RPMI7951 (cell line): ENCODE data around the gene KIF12. TPM values are rescaled to one million over a fixed set of nuclear protein-coding genes. Genes with fewer than 3 reads are reported as not detected.

Experiments
- DNase-seq: peaks from one replicate; pipeline ENCODE4 v3.0.0-alpha.2; 2012; ENCODE audit warnings: low read depth
- total RNA-seq: library from RNA; depleted of rRNA; stranded (reverse); fragments of >200 nt; shearing (Covaris generic); gene quantifications from 2 replicates; pipeline ENCODE4 v1.2.3, GENCODE V29; 2014

KIF12 gene
- total RNA-seq, 1 experiment from 2014 or later, result 0.36 TPM

- no peak for DNase-seq
Observed at GRCh38 chr9:114065304-114065703, 33.8 kb downstream of the KIF12 start.

DNA sequence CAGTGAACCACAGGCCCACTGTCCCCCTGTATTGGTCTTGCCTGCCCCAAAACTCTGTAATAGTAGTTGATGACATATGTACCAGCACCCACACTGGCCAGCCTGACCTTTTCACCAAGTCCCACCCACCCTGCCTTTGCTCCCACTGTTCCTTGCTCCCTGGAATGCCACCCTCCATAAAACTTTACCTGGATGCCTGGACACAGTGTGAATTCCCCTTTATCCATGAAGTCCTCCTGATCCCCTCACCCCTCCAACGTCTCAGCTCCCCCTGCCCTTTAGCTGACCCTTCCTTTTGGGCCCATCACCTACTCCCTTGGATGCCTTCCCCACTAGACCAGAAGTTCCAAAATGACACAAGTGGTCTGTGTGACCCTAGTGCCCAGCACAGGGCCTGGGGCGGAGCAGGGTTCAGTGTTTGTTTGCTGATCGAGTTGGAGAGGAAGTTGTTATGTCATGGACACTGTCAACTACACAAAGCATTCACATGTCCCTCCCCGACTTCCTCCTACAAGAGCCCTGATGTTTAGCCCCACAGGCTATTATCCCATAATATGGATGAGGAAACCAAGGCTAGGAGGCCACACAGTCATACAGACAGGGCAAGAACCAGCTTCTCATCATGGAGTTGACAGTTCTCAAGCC lies 37.1 kb downstream of the KIF12 start:
- DNase-seq, result no peak

DNA sequence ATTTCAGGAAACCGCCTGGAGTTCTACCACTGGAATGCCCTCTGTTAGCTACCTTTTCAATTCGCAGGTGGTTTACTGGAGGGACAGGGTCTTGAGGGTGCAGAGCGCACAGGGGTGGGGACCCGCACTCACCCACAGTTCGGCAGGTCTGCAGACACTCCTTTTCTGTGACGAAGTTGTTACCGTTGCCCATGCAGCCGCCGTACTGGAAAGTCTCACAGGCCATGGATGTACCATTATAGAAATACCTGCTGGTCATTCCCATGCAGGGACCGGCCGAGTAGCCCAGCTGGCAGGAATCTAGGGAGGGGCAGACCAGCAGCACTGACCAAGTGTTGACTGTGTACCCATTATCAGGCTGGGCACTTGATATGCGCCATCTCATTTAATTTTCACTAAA lies 37.8 kb downstream of the KIF12 start:
- DNase-seq, result no peak

DNA sequence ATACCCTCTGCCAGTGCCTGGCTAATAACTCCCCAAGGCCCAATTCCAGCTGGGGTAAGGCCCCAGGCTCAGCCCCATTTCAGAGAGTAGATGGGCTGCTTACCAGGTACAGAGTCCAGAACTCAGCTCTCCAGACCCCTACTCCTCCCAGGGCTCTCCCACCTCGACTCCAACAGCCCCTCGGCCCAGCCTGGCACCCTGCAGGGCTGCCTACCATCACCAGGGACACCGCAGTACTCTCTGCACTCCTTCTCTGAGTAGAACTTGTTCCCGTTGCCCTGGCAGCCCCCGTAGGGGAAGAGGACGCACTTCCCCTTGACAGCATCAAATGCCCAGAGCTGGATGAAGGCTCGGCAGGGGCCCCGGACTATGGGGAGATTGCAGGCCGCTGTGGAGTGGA lies 38.4 kb downstream of the KIF12 start:
- no peak for DNase-seq

GRCh38 chr9:114060070-114060469 lies 39.0 kb downstream of the KIF12 start:
- no peak for DNase-seq

- DNase-seq, result no peak
Observed at GRCh38 chr9:114059047-114059803, 39.9 kb downstream of the KIF12 start.

DNA sequence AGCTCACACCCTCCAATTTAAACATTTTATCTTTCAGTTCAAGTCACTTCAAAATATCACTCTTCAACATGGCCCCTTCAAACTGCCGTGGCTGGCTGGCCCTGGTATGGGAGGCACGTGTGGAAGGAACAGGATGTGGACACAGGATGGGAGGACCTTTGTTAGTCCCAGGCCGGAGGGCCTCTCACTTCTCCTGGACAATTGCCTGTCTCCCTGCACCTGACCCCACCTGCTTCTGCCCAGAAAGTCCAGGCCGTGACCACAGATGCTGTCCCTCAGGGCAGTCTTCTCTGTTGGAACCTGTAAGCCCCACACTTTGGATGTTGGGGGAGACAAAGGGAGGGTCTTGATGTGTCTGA lies 40.4 kb downstream of the KIF12 start:
- no peak for DNase-seq

DNA sequence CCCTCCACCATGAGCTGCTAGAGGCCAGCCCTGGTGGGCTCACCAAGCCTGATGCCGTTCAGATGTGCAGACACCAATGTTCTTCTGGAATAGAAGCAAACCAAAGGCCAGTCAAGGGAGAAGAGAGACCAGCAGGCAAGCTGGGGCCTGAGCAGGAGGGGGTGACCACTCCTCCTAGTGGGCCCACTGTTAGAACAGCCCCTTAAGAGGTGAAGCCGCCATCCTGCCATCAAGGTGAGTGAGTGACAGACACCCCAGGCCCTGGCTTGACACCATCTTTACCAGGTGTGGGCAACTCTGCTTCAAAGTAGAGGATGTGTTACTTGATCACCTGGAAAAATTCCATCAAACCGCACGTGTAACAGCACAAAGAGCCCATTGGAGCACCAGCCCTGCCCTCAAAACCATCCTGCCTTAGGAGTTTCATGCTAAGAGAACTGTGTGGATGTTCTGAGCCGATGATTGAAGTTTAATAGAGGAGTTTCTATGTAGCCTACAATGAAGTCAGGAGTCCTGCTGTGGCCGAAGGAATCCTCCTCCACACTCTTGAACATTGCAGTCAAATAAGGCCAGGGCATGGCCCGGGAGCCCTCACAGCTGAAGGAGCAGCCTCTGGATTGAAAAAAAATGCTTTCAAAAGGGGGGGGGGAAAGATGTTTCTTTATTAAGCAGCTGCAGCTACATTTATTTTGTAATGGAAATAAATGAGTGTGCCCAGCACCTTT lies 41.8 kb downstream of the KIF12 start:
- no peak for DNase-seq

DNA sequence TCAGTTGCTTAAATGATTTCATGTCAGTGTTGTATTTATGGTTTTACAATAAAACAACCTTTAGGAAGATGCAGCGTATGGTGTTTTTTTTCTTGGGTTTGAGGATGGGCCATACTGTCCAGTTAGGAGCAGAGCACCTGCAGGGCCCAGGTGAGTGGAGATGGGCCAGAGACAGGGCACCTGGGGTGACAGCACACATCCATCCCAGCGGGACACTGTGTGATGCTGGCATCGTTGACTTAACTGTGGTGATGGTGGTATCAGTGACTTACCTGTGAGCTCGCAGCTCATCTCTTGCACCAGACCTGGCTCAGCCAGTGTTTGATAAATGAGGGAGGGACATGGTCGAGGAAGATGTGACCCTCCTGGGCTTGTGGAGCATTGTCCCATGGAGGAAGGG lies 42.6 kb downstream of the KIF12 start:
- DNase-seq, result no peak

DNA sequence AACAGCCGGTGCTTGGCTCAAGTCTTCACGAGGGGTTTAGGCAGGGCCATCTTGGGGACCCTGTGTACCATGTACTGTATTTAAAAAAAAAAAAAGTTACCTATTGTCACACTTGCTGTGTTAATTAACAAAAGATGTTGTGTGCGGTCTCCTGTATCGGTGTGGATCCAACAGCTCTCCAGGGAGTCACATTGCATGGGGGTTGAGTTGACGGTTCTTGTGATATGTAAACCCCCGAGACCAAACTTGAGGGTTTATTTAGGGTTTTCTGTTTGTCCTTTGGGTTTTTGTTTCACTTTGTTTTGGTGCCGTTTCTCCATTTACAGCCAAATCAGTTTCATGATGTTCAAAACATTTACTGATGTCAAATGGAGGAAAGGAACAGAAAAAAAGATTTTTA lies 43.2 kb downstream of the KIF12 start:
- no peak for DNase-seq

DNA sequence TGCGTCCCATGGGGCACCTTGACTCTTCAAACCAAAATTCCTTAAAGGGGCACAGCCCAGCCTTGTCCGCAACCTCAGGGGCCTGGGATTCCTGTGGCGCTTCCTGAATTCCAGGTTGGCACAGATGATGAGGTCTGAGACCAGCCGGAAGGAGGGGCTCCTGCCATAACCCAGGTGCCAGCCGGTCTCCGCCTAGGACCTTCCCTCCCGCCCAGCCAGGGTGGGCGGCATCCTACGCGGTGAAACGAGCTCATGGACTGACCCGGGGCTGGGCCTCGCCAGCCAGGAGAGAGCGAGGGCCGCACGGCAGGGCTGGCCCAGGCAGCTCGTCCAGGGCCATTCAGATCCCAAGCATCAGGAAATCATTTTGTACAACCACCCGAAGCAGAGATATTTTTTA lies 44.0 kb downstream of the KIF12 start:
- DNase-seq, result no peak

DNA sequence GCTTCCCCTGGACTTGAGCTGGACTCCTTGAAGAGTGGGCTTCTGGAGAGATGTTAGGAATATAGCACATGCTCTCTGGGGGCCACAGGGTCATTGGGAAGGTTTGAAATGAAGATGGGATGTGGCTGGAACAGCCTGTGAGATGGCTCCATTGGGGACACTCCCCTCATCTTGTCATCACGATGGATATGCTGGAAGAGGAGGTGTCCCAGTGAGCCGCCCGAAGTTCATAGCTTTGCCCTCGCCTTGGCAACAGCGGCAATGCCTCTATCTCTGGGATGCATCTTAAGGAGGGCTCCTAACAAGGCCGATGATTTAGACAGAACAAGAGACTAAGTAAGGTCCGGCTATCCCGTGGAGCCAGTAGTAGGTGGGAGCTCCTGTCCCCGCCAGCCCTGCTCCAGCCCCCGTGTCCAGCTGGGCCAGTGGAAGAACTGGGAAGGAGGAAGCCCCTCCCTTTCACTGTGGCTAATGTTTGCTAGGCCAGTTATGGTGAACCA lies 44.9 kb downstream of the KIF12 start:
- DNase-seq, result no peak

DNA sequence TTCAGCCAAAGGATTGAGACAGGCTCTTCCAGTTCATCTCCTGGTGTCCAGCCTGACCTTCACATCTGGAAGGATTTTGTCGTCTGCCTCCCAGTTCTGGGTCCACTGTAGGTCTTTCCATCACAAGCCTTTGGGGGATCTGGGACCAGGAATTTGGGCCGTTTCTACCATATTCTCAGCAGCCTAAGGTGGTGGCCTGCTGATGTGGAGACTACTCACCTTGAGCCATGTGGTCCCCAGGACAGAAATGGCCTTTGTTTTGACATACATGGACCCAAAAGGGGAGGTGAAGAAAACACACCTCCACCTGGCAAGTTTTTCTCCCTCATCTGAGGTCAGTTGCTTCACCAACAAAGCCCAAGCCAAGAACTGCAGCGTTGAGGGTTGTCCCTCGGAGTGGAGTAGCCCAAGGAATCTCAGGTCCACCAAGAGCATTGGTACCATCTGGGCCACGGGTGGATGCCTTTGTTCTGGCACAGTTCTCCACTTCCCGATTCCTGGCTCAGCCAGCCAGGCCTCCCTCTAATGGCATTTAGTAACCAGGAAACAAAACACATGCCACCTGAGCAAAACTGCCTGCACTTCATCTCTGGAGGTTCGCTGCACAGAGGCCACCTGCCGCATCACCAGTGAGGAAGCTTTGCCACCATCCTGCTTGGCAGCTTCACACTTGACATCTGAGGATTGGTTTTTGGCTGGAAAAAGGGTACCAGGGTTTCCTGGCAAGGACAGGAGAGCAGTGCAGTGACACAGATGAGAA lies 45.7 kb downstream of the KIF12 start:
- no peak for DNase-seq

DNA sequence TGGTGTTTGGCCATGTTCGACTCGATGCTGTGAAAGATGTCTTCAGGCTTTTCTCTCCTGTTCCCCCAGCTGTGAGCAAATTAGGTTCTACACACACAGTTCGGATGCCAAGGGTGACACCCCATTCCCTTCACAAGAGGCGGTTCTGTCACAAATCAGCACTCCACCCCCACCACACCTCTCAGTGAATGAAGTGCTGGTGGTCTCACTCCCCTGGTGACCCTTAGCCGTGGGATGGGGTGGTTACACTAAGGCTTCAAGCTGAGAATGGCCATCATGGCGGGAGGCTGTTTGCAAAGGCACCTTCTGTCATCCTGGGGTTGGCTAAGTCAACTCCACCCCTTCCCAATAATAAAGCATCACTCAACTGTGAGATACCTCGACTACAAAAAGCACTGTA lies 47.4 kb downstream of the KIF12 start:
- DNase-seq, result no peak

- no peak for DNase-seq
Observed at GRCh38 chr9:114051281-114051680, 47.8 kb downstream of the KIF12 start.

DNA sequence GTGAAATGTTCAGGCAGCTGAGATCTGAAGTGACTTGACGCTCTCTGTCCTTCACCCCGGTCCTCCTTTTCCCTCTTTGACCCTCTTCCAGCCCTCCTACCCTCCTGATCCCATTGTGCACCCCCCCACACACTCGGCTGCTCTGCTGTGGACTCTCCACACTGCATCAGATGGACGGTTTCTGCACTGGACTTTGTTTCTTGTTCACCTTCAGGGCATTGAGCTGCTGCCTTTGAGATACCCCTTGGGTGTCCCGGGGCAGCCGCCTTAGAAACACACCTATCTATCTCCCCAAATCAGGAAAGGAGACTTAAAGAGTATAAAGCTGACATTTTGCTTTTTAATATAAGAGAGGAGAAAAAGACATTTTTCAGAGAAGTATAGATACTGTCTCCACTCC lies 48.4 kb downstream of the KIF12 start:
- DNase-seq, result no peak

DNA sequence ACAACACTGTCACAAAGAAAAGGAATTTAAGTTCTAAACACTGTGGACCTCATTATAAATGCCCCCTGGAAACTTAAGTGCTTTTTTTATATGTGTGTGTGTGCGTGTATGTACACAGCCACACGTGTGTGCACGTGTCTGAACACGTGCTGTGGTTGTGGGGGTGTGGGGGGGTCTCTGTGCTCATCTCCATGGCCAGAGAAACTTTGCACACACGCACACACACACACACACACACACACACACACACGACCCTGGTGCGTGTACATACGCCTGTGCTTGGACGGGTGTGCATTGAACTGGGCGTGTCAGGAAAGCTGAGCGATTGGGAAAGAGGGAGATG lies 48.9 kb downstream of the KIF12 start:
- DNase-seq, result no peak

DNA sequence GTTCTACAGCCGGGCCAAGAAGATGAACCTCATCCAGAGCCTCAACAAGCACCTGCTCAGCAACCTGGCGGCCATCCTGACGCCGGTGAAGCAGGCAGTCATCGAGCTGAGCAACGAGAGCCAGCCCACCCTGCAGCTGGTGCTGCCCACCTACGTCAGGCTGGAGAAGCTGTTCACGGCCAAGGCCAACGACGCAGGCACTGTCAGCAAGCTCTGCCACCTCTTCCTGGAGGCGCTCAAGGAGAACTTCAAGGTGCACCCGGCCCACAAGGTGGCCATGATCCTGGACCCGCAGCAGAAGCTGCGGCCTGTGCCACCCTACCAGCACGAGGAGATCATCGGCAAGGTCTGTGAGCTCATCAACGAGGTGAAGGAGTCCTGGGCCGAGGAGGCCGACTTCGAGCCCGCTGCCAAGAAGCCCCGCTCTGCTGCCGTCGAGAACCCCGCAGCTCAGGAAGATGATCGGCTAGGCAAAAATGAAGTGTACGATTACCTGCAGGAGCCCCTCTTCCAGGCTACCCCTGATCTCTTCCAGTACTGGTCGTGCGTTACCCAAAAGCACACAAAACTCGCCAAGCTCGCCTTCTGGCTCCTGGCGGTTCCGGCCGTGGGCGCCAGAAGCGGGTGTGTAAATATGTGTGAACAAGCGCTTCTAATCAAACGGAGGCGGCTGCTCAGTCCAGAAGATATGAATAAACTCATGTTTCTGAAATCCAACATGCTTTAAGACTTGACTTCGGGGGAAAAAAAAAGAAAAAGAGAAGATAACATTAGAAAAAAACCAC lies 49.5 kb downstream of the KIF12 start:
- DNase-seq, result no peak

- DNase-seq, result no peak
Observed at GRCh38 chr9:114048533-114049415, 50.3 kb downstream of the KIF12 start.

DNA sequence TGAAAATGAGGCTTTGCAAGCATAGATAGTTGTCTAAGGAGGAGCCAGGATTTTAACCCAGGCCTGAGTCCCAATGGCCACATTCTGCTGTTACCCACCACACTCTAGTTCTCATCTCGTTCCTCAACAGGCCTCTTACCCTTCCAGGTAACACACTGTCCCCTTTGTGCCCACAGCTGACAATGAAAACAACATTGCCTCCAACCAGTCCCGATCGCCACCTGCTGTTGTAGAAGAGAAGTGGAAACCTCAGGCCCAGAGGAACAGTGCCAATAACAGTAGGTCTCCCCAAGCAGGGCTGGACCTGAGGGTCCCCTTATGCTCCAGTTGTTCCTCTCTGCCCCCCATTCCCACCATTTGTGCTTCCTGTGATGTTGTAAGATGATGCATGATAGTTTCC lies 51.4 kb downstream of the KIF12 start:
- peak; percentile 6 for DNase-seq
